ENCODE results near the gene NCOA3.

NCOA3 gene

DNA sequence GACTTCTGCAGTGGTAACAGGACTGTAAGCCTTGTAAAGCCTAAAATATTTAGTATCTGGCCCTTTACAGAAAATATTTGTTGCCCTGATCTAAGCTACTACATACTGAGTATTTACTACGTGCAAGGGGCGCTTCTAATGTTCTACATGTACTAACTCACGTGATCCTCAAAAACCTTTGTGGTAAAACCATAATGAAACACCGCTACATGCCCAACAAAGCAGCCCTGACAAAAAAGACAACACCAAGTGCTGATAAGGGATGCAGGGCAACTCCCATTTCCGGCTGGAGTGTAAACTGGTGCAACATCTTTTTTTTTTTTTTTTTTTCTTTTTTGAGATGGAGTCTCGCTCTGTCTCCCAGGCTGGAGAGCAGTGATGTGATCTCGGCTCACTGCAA, 198.6 kb downstream of the NCOA3 start:
- no peak for DNase-seq (ENCODE audit: low read depth in 2 of 3, low spot score in 2 of 3)

GRCh38 chr20:47701612-47702011, 199.9 kb downstream of the NCOA3 start:
- no peak for DNase-seq (ENCODE audit: low read depth in 2 of 3, low spot score in 2 of 3)

GRCh38 chr20:47703748-47704147, 202.1 kb downstream of the NCOA3 start:
- no peak for DNase-seq (ENCODE audit: low read depth in 2 of 3, low spot score in 2 of 3)

GRCh38 chr20:47704746-47705496, 203.2 kb downstream of the NCOA3 start:
- no peak for DNase-seq (ENCODE audit: low read depth in 2 of 3, low spot score in 2 of 3)

DNA sequence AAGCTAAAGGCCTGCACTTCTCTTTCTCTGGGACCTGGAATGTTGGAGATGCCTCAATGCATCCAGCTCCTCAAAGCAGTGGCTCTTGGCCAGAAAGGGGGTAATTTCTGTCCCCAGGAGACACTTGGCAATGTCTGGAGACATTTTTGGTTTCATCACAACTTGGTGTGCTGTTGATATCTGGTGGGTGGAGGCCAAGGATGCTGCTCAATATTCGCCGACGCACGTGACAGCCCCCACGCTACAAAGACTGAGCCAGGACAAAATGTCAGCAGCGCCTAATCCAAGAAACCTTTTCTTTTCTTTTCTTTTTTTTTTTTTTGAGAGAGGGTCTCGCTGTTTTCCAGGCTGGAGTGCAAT, 203.8 kb downstream of the NCOA3 start:
- DNase-seq (ENCODE audit: low read depth in 2 of 3, low spot score in 2 of 3): no peak

GRCh38 chr20:47706345-47706744, 204.7 kb downstream of the NCOA3 start:
- DNase-seq (ENCODE audit: low read depth in 2 of 3, low spot score in 2 of 3): no peak
